ENCODE data around the gene RAB27B.

DNA sequence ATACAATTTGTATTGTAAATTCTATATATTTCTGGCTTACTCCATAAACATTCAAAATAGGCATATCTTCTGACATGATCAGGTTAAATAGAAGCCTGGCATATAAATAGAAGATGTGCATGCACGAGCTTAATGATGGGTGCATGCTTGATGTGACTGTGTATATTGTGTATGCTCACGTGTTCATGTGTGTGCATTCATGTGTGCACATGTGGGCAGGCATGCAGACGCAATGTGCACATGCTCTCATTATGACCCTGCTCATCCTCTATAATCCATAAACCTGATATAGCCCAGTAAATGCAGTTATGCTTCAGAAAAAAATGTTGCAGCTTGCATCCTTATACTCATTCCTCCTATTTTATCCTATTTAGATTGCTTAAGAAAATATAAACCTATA is 29.2 kb downstream of the RAB27B start:
- TF ChIP-seq POLR2AphosphoS5 (IDR thresholded peaks at IDR 0.05; ENCODE audit: borderline replicate concordance, low read depth, low read length) (no peak), EZH2 (IDR thresholded peaks at IDR 0.05) (no peak)
